ENCODE measurements around the gene DCT.

The DCT gene

GRCh38 chr13:94413598-94413944 lies 65.9 kb downstream of the DCT start:
- no peak overlapping the region for H3K4me3 ChIP-seq (ENCODE audit: low read depth, low read length)
- TF ChIP-seq MAX (IDR thresholded peaks at IDR 0.05; ENCODE audit: low read depth, low read length), result no peak
- TF ChIP-seq POLR2A (IDR thresholded peaks at IDR 0.05; ENCODE audit: extremely low read depth, insufficient read length), result no peak
- TF ChIP-seq, protein P1, sequence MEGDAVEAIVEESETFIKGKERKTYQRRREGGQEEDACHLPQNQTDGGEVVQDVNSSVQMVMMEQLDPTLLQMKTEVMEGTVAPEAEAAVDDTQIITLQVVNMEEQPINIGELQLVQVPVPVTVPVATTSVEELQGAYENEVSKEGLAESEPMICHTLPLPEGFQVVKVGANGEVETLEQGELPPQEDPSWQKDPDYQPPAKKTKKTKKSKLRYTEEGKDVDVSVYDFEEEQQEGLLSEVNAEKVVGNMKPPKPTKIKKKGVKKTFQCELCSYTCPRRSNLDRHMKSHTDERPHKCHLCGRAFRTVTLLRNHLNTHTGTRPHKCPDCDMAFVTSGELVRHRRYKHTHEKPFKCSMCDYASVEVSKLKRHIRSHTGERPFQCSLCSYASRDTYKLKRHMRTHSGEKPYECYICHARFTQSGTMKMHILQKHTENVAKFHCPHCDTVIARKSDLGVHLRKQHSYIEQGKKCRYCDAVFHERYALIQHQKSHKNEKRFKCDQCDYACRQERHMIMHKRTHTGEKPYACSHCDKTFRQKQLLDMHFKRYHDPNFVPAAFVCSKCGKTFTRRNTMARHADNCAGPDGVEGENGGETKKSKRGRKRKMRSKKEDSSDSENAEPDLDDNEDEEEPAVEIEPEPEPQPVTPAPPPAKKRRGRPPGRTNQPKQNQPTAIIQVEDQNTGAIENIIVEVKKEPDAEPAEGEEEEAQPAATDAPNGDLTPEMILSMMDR (IDR thresholded peaks at IDR 0.05; ENCODE audit: low read depth, low read length), result no peak
- no peak for TF ChIP-seq MYC (IDR thresholded peaks at IDR 0.05; ENCODE audit: low read depth, low read length)

GRCh38 chr13:94412870-94413597 lies 66.4 kb downstream of the DCT start:
- TF ChIP-seq, protein P1 (IDR thresholded peaks at IDR 0.05; ENCODE audit: low read depth, low read length), result no peak
- TF ChIP-seq POLR2A (IDR thresholded peaks at IDR 0.05; ENCODE audit: extremely low read depth, insufficient read length), result no peak
- no peak for TF ChIP-seq MAX (IDR thresholded peaks at IDR 0.05; ENCODE audit: low read depth, low read length)
- no peak for TF ChIP-seq MYC (IDR thresholded peaks at IDR 0.05; ENCODE audit: low read depth, low read length)
- DNase-seq (ENCODE audit: low read depth), result no peak
- H3K4me3 ChIP-seq (ENCODE audit: low read depth, low read length), result no peak overlapping the region

More at GRCh38 chr13:94413598-94413944, 65.9 kb downstream of the DCT start:
- no peak for DNase-seq (ENCODE audit: low read depth)

- TF ChIP-seq, protein P1 (IDR thresholded peaks at IDR 0.05; ENCODE audit: low read depth, low read length), result no peak
- TF ChIP-seq MAX (IDR thresholded peaks at IDR 0.05; ENCODE audit: low read depth, low read length) (no peak), MYC (IDR thresholded peaks at IDR 0.05; ENCODE audit: low read depth, low read length) (no peak), POLR2A (IDR thresholded peaks at IDR 0.05; ENCODE audit: extremely low read depth, insufficient read length) (no peak)
- H3K4me3 ChIP-seq (ENCODE audit: low read depth, low read length), result no peak overlapping the region
Measured at GRCh38 chr13:94411747-94412146, 67.7 kb downstream of the DCT start.

DNA sequence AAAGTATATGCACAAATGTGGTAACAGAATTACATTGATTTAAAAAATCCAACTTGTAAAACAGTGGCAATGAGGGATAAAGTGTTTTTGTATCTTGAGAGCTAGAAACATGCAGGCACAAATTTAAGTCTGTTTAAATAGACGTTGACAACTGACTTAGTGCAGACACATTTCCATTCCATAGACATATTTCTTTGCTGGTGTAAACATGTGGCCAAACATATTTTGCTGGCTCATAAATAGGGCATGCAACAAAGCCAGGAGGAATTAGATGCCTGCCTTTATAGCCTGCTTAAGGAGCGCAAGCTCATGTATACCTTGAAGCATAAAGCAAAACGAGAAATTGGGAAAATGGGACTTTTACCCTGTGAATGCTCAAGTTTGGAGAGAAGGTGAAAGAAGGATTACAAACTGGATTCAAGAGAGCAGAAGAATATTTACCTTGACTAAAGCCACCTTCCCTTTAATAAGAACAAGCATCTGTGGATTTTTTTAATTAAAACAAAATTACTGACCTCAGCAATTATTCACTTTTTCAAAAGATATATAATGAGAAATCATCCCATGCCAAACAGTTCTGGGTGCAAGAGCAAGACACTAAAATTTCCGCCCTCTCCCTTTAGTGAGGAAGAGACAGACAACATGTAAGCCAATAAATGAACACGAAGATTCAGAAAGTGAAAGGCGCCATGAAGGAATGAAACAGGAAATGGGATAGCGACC lies 71.0 kb downstream of the DCT start:
- TF ChIP-seq MAX (IDR thresholded peaks at IDR 0.05; ENCODE audit: low read depth, low read length) (no peak), POLR2A (IDR thresholded peaks at IDR 0.05; ENCODE audit: extremely low read depth, insufficient read length) (no peak), MYC (IDR thresholded peaks at IDR 0.05; ENCODE audit: low read depth, low read length) (no peak)
- TF ChIP-seq, protein P1 (IDR thresholded peaks at IDR 0.05; ENCODE audit: low read depth, low read length), result no peak
- no peak overlapping the region for H3K4me3 ChIP-seq (ENCODE audit: low read depth, low read length)
- DNase-seq (ENCODE audit: low read depth), result no peak

More at GRCh38 chr13:94411747-94412146, 67.7 kb downstream of the DCT start:
- no peak for DNase-seq (ENCODE audit: low read depth)

GRCh38 chr13:94400874-94401273 lies 78.6 kb downstream of the DCT start:
- no peak overlapping the region for H3K4me3 ChIP-seq (ENCODE audit: low read depth, low read length)
- DNase-seq (ENCODE audit: low read depth), result no peak
- TF ChIP-seq MYC (IDR thresholded peaks at IDR 0.05; ENCODE audit: low read depth, low read length) (no peak), POLR2A (IDR thresholded peaks at IDR 0.05; ENCODE audit: extremely low read depth, insufficient read length) (no peak), MAX (IDR thresholded peaks at IDR 0.05; ENCODE audit: low read depth, low read length) (no peak)
- TF ChIP-seq, protein P1 (IDR thresholded peaks at IDR 0.05; ENCODE audit: low read depth, low read length), result no peak

Data from NB4 (cell line).